Tibial artery (tissue), 4 donors: ENCODE data around the gene PSMG3.
A peak's percentile ranks its signal among the peaks of the same experiment; 100 is the strongest.

Experiments
- DNase-seq, 2 donors: peaks; one replicate each; pipeline ENCODE4 v3.0.0-alpha.2; 2019
- H3K27ac ChIP-seq, 2 donors: fragments of 200-600 bp; sonication (generic) in 1 of 2; 1 replicate in 1 of 2; 2 replicates in 1 of 2; pipeline ENCODE4 v1.5.1; 2018 to 2019; ENCODE audit warnings: mild to moderate bottlenecking in 1 of 2
- H3K27me3 ChIP-seq, 2 donors: fragments of 200-600 bp; sonication (generic) in 1 of 2; one replicate each; pipeline versions ENCODE4 v1.5.1 to v1.6.0; 2016 to 2019
- H3K36me3 ChIP-seq, 3 donors: fragments of 200-600 bp; sonication (generic) in 2 of 3; one replicate each; pipeline ENCODE4 v1.5.1; 2016 to 2019; ENCODE audit warnings: mild to moderate bottlenecking in 2 of 3
- H3K4me1 ChIP-seq, 4 donors: fragments of 200-600 bp; sonication (generic) in 2 of 4; 1 replicate in 3 of 4; 2 replicates in 1 of 4; pipeline ENCODE4 v1.5.1; 2016 to 2019
- H3K4me3 ChIP-seq, 2 donors: fragments of 200-600 bp; sonication (generic) in 1 of 2; 1 replicate in 1 of 2; 2 replicates in 1 of 2; pipeline ENCODE4 v1.5.1; 2018 to 2019; ENCODE audit warnings: mild to moderate bottlenecking in 2 of 2
- H3K9me3 ChIP-seq, 3 donors: fragments of 200-600 bp; sonication (generic) in 1 of 3; one replicate each; pipeline ENCODE4 v1.5.1; 2016 to 2019
- CTCF ChIP-seq, 2 experiments: fragments of 200-600 bp in 1 of 2; fragments of 450-650 bp in 1 of 2; IDR thresholded peaks; one replicate each; pipeline ENCODE4 v1.5.1; 2017 to 2019; ENCODE audit warnings: antibody characterized with exemption in 2 of 2, mild to moderate bottlenecking in 1 of 2, moderate library complexity in 1 of 2
- intact Hi-C: fragments of 100-400 bp; cut with DNase I; formaldehyde crosslinking; loops from one replicate; pipeline ENCODE4 v1.15.0; 2023; ENCODE audit warnings: low total_unique reads

PSMG3 gene

DNA sequence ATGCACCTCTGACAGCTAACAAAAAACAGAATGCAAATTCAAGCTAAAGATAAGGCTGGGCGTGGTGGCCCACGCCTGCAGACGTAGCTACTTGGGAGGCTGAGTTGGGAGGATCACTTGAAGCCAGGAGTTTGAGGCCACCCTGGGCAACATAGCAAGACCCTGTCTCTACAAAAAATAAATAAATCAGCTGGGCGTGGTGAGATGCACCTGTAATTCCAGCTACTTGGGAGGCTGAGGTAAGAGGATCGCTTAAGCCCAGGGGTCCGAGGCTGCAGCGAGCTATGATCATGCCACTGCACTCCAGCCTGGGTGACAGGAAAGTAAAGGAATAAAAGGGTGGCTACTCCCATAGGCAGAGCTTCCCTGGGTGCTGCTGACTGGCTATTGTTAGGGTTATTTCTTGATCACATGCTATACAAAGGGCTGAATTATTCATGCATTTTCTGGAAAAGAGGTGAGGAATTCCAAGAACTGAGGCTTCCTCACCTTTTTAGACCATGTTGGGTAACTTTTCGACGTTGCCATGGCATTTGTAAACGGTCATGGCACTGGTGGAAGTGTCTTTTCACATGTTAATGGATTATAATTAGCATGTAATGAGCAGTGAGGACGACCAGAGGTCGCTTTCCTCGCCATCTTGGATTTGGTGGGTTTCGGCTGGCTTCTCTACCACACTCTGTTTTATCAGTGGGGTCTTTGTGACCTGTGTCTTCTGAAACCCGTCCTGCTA is 6.9 kb upstream of the PSMG3 start:
- Histone ChIP-seq H3K27ac (no peak overlapping the region), H3K27me3 (no peaks in the 10 kb centered on the region), H3K4me3 (no peak overlapping the region), H3K36me3 (peaks cover 0 to 13% (median 0%) of the 10 kb centered on the region in 3 donors), H3K9me3 (no peaks in the 10 kb centered on the region), H3K4me1 (peaks cover 0 to 12% (median 1%) of the 10 kb centered on the region in 4 donors)
- intact Hi-C loops = loop anchor here (5.0 kb wide), 1 partner anchor 771 kb away; no protein-coding TSS in a partner anchor
- no peak for TF ChIP-seq CTCF (IDR thresholded peaks at IDR 0.05)
- DNase-seq = no peak

- H3K27ac ChIP-seq = no peak overlapping the region
- no peaks in the 10 kb centered on the region for H3K9me3 ChIP-seq
- intact Hi-C loops = loop anchor here (5.0 kb wide), 1 partner anchor 771 kb away; no protein-coding TSS in a partner anchor
- peaks cover 0 to 13% (median 0%) of the 10 kb centered on the region in 3 donors for H3K36me3 ChIP-seq
- H3K27me3 ChIP-seq = no peaks in the 10 kb centered on the region
- no peak overlapping the region for H3K4me3 ChIP-seq
- no peak for DNase-seq
- H3K4me1 ChIP-seq = peaks cover 0 to 21% (median 8%) of the 10 kb centered on the region in 4 donors
- no peak for TF ChIP-seq CTCF (IDR thresholded peaks at IDR 0.05)
Measured at GRCh38 chr7:1575809-1576208, 6.0 kb upstream of the PSMG3 start.

DNA sequence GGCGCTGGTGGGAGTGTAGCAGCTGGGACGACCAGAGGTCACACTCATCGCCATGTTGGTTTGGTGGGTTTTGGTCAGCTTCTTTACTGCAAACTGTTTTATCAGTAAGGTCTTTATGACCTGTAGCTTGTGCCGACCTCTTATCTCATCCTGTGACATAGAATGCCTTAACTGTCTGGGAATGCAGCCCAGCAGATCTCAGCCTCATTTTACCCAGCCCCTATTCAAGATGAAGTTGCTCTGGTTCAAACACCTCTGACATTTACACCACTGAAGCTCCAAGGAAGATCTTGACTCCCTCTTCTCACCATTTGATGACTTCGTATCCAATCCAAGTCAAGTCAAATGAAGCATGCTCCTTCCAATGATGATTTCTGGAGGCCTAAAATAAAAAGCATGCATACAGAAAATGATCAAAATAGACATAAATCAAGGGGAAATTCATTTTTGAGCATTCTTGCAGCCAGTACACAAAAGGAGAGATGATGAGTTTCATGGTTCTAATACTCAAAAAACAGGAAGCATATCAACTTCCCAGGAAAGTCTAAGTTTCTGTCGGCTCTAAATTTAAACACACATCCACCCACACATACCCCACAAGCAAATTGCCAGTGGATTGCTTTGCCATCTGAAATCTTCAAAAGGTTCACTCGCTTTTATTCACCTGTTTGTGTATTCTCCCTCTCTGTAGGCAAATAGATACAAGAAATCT is 2.4 kb upstream of the PSMG3 start:
- Histone ChIP-seq H3K4me1 (peaks cover 0 to 33% (median 22%) of the 10 kb centered on the region in 4 donors), H3K27me3 (no peaks in the 10 kb centered on the region), H3K27ac (peak overlapping the region in 1 of 2 donors; percentile 94), H3K9me3 (no peaks in the 10 kb centered on the region), H3K4me3 (no peak overlapping the region), H3K36me3 (peaks cover 2 to 22% (median 8%) of the 10 kb centered on the region in 3 donors)
- TF ChIP-seq CTCF (IDR thresholded peaks at IDR 0.05) = no peak
- no peak for DNase-seq
- intact Hi-C loops = no loop called here

- DNase-seq = no peak
- intact Hi-C loops = loop anchor here (2.0 kb wide), 1 partner anchor 65 kb away; the partner anchor contains the start of gene INTS1
- Histone ChIP-seq H3K4me1 (peaks cover 0 to 33% (median 22%) of the 10 kb centered on the region in 4 donors), H3K9me3 (no peaks in the 10 kb centered on the region), H3K27ac (peak overlapping the region; percentile 87 to 94), H3K27me3 (no peaks in the 10 kb centered on the region), H3K4me3 (peak overlapping the region; percentile 79 to 88), H3K36me3 (peaks cover 7 to 31% (median 16%) of the 10 kb centered on the region in 3 donors)
- TF ChIP-seq CTCF (IDR thresholded peaks at IDR 0.05) = no peak
Measured at GRCh38 chr7:1569440-1569832, 396 bp downstream of the PSMG3 start.

DNA sequence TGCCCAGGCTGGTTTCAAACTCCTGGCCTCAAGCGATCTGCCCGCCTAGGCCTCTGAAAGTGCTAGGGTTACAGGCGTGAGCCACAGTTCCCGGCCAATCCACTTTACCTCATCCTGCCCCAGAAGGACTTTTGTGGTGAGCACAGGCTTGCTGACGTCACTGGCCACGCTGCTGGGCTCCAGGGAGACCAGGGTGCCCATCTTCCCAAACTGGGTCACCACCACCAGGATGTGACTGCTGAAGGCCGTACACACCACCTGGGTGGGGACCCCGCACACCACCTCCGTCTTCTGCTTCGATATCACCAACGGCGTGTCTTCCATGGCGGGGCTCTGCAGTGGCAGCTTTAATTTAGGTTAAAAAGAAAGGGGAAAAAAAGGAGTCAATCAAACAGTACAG is 816 bp downstream of the PSMG3 start:
- intact Hi-C loops = loop anchor here (2.0 kb wide), 1 partner anchor 64 kb away; the partner anchor contains the start of gene INTS1
- peaks cover 7 to 31% (median 16%) of the 10 kb centered on the region in 3 donors for H3K36me3 ChIP-seq
- H3K27ac ChIP-seq = peak overlapping the region in 1 of 2 donors; percentile 94
- peak overlapping the region; percentile 79 to 88 for H3K4me3 ChIP-seq
- H3K9me3 ChIP-seq = no peaks in the 10 kb centered on the region
- DNase-seq = no peak
- TF ChIP-seq CTCF (IDR thresholded peaks at IDR 0.05) = no peak
- H3K4me1 ChIP-seq = peaks cover 0 to 33% (median 22%) of the 10 kb centered on the region in 4 donors
- H3K27me3 ChIP-seq = no peaks in the 10 kb centered on the region
